ENCODE data around the gene TNNT2.

- TF ChIP-seq CTCF (IDR thresholded peaks at IDR 0.05; ENCODE audit: low read length) (no peak), EZH2 (optimal IDR thresholded peaks at IDR 0.05; ENCODE audit: low read depth, low read length) (no peak), EZH2phosphoT487 (IDR thresholded peaks at IDR 0.05; ENCODE audit: low read length) (no peak)
Observed at GRCh38 chr1:201403359-201403758, 25.9 kb upstream of the TNNT2 start.
